ENCODE results near the gene MICA.
"Not testable (repeated sequence)": the region's sequence is repeated elsewhere in the genome, so short reads cannot be mapped to it uniquely, and the experiment has no call there.

MICA gene

GRCh38 chr6:31438222-31438621, 34.8 kb downstream of the MICA start:
- peaks cover 0 to 12% (median 0%) of the 10 kb centered on the region in 5 experiments for H3K9me3 ChIP-seq (ENCODE audit: control extremely low read depth in 1 of 5, control insufficient read depth in 4 of 5, insufficient read depth in 2 of 5, low read depth in 1 of 5, low read length in 4 of 5)
- no peaks in the 10 kb centered on the region for H3K36me3 ChIP-seq (ENCODE audit: control insufficient read depth in 4 of 4, insufficient read depth in 4 of 4, low read length in 3 of 4)
- ChIA-PET CTCF (interaction anchor here (3.2 kb wide), 1 partner anchor 39 kb away, joined by 29 read pairs; no protein-coding TSS in a partner anchor), POLR2A (no interaction called here)
- peaks cover 0 to 4% (median 1%) of the 10 kb centered on the region in 4 experiments for H3K4me1 ChIP-seq (ENCODE audit: control extremely low read depth in 1 of 4, control insufficient read depth in 4 of 4, insufficient read depth in 4 of 4, low read length in 3 of 4)
- peaks cover 4 to 10% (median 5%) of the 10 kb centered on the region in 5 experiments for H3K27me3 ChIP-seq (replicated peaks in 2 of 5; ENCODE audit: control insufficient read depth in 4 of 5, insufficient read depth in 5 of 5, low read length in 4 of 5)
- WGBS (ENCODE audit: insufficient coverage) = 71% methylated on average over 1 of the region's 2 CpGs
- no peak for DNase-seq
- H3K4me3 ChIP-seq (ENCODE audit: control insufficient read depth in 1 of 7, extremely low read depth in 1 of 7, insufficient read depth in 4 of 7, low read depth in 2 of 7, low read length in 6 of 7) = no peak overlapping the region
- no peak overlapping the region for H3K27ac ChIP-seq (ENCODE audit: insufficient read depth in 1 of 2, low read depth in 1 of 2, low read length in 2 of 2, poor library complexity in 1 of 2, severe bottlenecking in 2 of 2)

- CTCF ChIA-PET = interaction anchor here (3.2 kb wide), 1 partner anchor 39 kb away, joined by 29 read pairs; no protein-coding TSS in a partner anchor
- no peak for DNase-seq
These were observed 35.3 kb downstream of the MICA start for GRCh38 chr6:31438677-31439076.

GRCh38 chr6:31441365-31442267, 38.2 kb downstream of the MICA start:
- Histone ChIP-seq H3K9me3 (ENCODE audit: control extremely low read depth in 1 of 5, control insufficient read depth in 4 of 5, insufficient read depth in 2 of 5, low read depth in 1 of 5, low read length in 4 of 5) (peaks cover 0 to 12% (median 0%) of the 10 kb centered on the region in 5 experiments), H3K27me3 (replicated peaks in 2 of 5; ENCODE audit: control insufficient read depth in 4 of 5, insufficient read depth in 5 of 5, low read length in 4 of 5) (peaks cover 4 to 10% (median 7%) of the 10 kb centered on the region in 5 experiments), H3K27ac (ENCODE audit: insufficient read depth in 1 of 2, low read depth in 1 of 2, low read length in 2 of 2, poor library complexity in 1 of 2, severe bottlenecking in 2 of 2) (no peak overlapping the region), H3K4me1 (ENCODE audit: control extremely low read depth in 1 of 4, control insufficient read depth in 4 of 4, insufficient read depth in 4 of 4, low read length in 3 of 4) (peaks cover 0 to 4% (median 1%) of the 10 kb centered on the region in 4 experiments), H3K4me3 (ENCODE audit: control insufficient read depth in 1 of 7, extremely low read depth in 1 of 7, insufficient read depth in 4 of 7, low read depth in 2 of 7, low read length in 6 of 7) (peak overlapping the region in 1 of 7 experiments; percentile 28), H3K36me3 (ENCODE audit: control insufficient read depth in 4 of 4, insufficient read depth in 4 of 4, low read length in 3 of 4) (no peaks in the 10 kb centered on the region)
- DNase-seq = peak; percentile 71 to 76 (median 72)
- 21% methylated on average over 26 of the region's 28 CpGs for WGBS (ENCODE audit: insufficient coverage)
- ChIA-PET POLR2A (interaction anchor here (1.1 to 1.5 kb wide), 2 partner anchors 42 to 249 kb away, joined by 4 to 5 read pairs; no protein-coding TSS in a partner anchor), CTCF (interaction anchor here (0.8 to 4.5 kb wide), 14 partner anchors 11 to 308 kb away, joined by 3 to 77 read pairs (median 4); partner anchors contain the start of gene MICA)

More at GRCh38 chr6:31438677-31439076, 35.3 kb downstream of the MICA start:
- POLR2A ChIA-PET = no interaction called here
- no peaks in the 10 kb centered on the region for H3K36me3 ChIP-seq (ENCODE audit: control insufficient read depth in 4 of 4, insufficient read depth in 4 of 4, low read length in 3 of 4)
- peaks cover 4 to 10% (median 5%) of the 10 kb centered on the region in 5 experiments for H3K27me3 ChIP-seq (replicated peaks in 2 of 5; ENCODE audit: control insufficient read depth in 4 of 5, insufficient read depth in 5 of 5, low read length in 4 of 5)
- H3K4me3 ChIP-seq (ENCODE audit: control insufficient read depth in 1 of 7, extremely low read depth in 1 of 7, insufficient read depth in 4 of 7, low read depth in 2 of 7, low read length in 6 of 7) = no peak overlapping the region
- 90% methylated on average over 2 of the region's 2 CpGs for WGBS (ENCODE audit: insufficient coverage)
- H3K27ac ChIP-seq (ENCODE audit: insufficient read depth in 1 of 2, low read depth in 1 of 2, low read length in 2 of 2, poor library complexity in 1 of 2, severe bottlenecking in 2 of 2) = no peak overlapping the region
- H3K9me3 ChIP-seq (ENCODE audit: control extremely low read depth in 1 of 5, control insufficient read depth in 4 of 5, insufficient read depth in 2 of 5, low read depth in 1 of 5, low read length in 4 of 5) = peaks cover 0 to 12% (median 0%) of the 10 kb centered on the region in 5 experiments
- peaks cover 0 to 4% (median 1%) of the 10 kb centered on the region in 4 experiments for H3K4me1 ChIP-seq (ENCODE audit: control extremely low read depth in 1 of 4, control insufficient read depth in 4 of 4, insufficient read depth in 4 of 4, low read length in 3 of 4)

- H3K27me3 ChIP-seq (replicated peaks in 2 of 5; ENCODE audit: control insufficient read depth in 4 of 5, insufficient read depth in 5 of 5, low read length in 4 of 5) = peaks cover 0 to 8% (median 4%) of the 10 kb centered on the region in 5 experiments
These were observed 43.1 kb downstream of the MICA start for GRCh38 chr6:31446481-31446880.

GRCh38 chr6:31446999-31447789, 43.8 kb downstream of the MICA start:
- H3K27me3 ChIP-seq (replicated peaks in 2 of 5; ENCODE audit: control insufficient read depth in 4 of 5, insufficient read depth in 5 of 5, low read length in 4 of 5); DNase-seq; CTCF ChIA-PET; H3K9me3 ChIP-seq (ENCODE audit: control extremely low read depth in 1 of 5, control insufficient read depth in 4 of 5, insufficient read depth in 2 of 5, low read depth in 1 of 5, low read length in 4 of 5); H3K36me3 ChIP-seq (ENCODE audit: control insufficient read depth in 4 of 4, insufficient read depth in 4 of 4, low read length in 3 of 4); H3K4me1 ChIP-seq (ENCODE audit: control extremely low read depth in 1 of 4, control insufficient read depth in 4 of 4, insufficient read depth in 4 of 4, low read length in 3 of 4); H3K27ac ChIP-seq (ENCODE audit: insufficient read depth in 1 of 2, low read depth in 1 of 2, low read length in 2 of 2, poor library complexity in 1 of 2, severe bottlenecking in 2 of 2); H3K4me3 ChIP-seq (ENCODE audit: control insufficient read depth in 1 of 7, extremely low read depth in 1 of 7, insufficient read depth in 4 of 7, low read depth in 2 of 7, low read length in 6 of 7): not testable (repeated sequence)
- POLR2A ChIA-PET = interaction anchor here (0.7 kb wide), 1 partner anchor 776 kb away, joined by 3 read pairs; the partner anchor contains the start of gene NOTCH4
- no CpG with 5 or more reads among the region's 6 CpGs for WGBS (ENCODE audit: insufficient coverage)

More at GRCh38 chr6:31446481-31446880, 43.1 kb downstream of the MICA start:
- peaks cover 0 to 4% (median 2%) of the 10 kb centered on the region in 5 experiments for H3K9me3 ChIP-seq (ENCODE audit: control extremely low read depth in 1 of 5, control insufficient read depth in 4 of 5, insufficient read depth in 2 of 5, low read depth in 1 of 5, low read length in 4 of 5)
- ChIA-PET POLR2A (interaction anchor here (0.7 kb wide), 1 partner anchor 777 kb away, joined by 3 read pairs; the partner anchor contains the start of gene NOTCH4), CTCF (no interaction called here)
- no peak for DNase-seq
- H3K27ac ChIP-seq (ENCODE audit: insufficient read depth in 1 of 2, low read depth in 1 of 2, low read length in 2 of 2, poor library complexity in 1 of 2, severe bottlenecking in 2 of 2) = no peak overlapping the region
- peaks cover 0 to 4% (median 1%) of the 10 kb centered on the region in 4 experiments for H3K4me1 ChIP-seq (ENCODE audit: control extremely low read depth in 1 of 4, control insufficient read depth in 4 of 4, insufficient read depth in 4 of 4, low read length in 3 of 4)
- 100% methylated on average over 2 of the region's 4 CpGs for WGBS (ENCODE audit: insufficient coverage)
- no peak overlapping the region for H3K4me3 ChIP-seq (ENCODE audit: control insufficient read depth in 1 of 7, extremely low read depth in 1 of 7, insufficient read depth in 4 of 7, low read depth in 2 of 7, low read length in 6 of 7)
- H3K36me3 ChIP-seq (ENCODE audit: control insufficient read depth in 4 of 4, insufficient read depth in 4 of 4, low read length in 3 of 4) = no peaks in the 10 kb centered on the region

- WGBS (ENCODE audit: insufficient coverage) = no CpG with 5 or more reads among the region's 4 CpGs
- H3K9me3 ChIP-seq (ENCODE audit: control extremely low read depth in 1 of 5, control insufficient read depth in 4 of 5, insufficient read depth in 2 of 5, low read depth in 1 of 5, low read length in 4 of 5) = peaks cover 3 to 12% (median 7%) of the 10 kb centered on the region in 5 experiments
- no peak overlapping the region for H3K27ac ChIP-seq (ENCODE audit: insufficient read depth in 1 of 2, low read depth in 1 of 2, low read length in 2 of 2, poor library complexity in 1 of 2, severe bottlenecking in 2 of 2)
- no peak overlapping the region for H3K4me3 ChIP-seq (ENCODE audit: control insufficient read depth in 1 of 7, extremely low read depth in 1 of 7, insufficient read depth in 4 of 7, low read depth in 2 of 7, low read length in 6 of 7)
- H3K4me1 ChIP-seq (ENCODE audit: control extremely low read depth in 1 of 4, control insufficient read depth in 4 of 4, insufficient read depth in 4 of 4, low read length in 3 of 4) = no peaks in the 10 kb centered on the region
- ChIA-PET CTCF (no interaction called here), POLR2A (no interaction called here)
- no peaks in the 10 kb centered on the region for H3K36me3 ChIP-seq (ENCODE audit: control insufficient read depth in 4 of 4, insufficient read depth in 4 of 4, low read length in 3 of 4)
- DNase-seq = peak in 2 of 3 donors; percentile 37 to 38
- H3K27me3 ChIP-seq (replicated peaks in 2 of 5; ENCODE audit: control insufficient read depth in 4 of 5, insufficient read depth in 5 of 5, low read length in 4 of 5) = peaks cover 0 to 7% (median 2%) of the 10 kb centered on the region in 5 experiments
These were observed 47.4 kb downstream of the MICA start for GRCh38 chr6:31450751-31451150.

Data from common myeloid progenitor, CD34-positive (primary cell).